Measurements from ENCODE around the gene AGBL2. TPM values are rescaled to one million over a fixed set of nuclear protein-coding genes. Genes with fewer than 3 reads are reported as not detected.
A peak's percentile ranks its signal among the peaks of the same experiment; 100 is the strongest.

Gene AGBL2
- total and polyA plus RNA-seq, 9 of the 15 experiments (the other 6 are each of a cell fraction or from before 2014, with no cell fraction given): 0.57 to 6.5 (median 1.3) TPM

GRCh38 chr11:47656260-47656885 lies 58.8 kb downstream of the AGBL2 start:
- CTCF ChIA-PET (ENCODE audit: low intra/inter-chr PET ratio): no interaction called here
- Histone ChIP-seq H2AFZ (ENCODE audit: low read depth, low read length) (peak overlapping the region; percentile 44; the same call in 1 of the 2 replicates), H3K9me1 (ENCODE audit: control insufficient read depth, insufficient read depth, low read length) (no peaks in the 10 kb centered on the region), H3K4me1 (replicated peaks in 1 of 2; ENCODE audit: control insufficient read depth in 2 of 2, insufficient read depth in 2 of 2, low read length in 2 of 2) (no peaks in the 10 kb centered on the region), H3K9me3 (replicated peaks; ENCODE audit: control insufficient read depth, insufficient read depth, low read depth, low read length) (peaks cover 4% of the 10 kb centered on the region; the same call in 1 of the 2 replicates), H3K27ac (ENCODE audit: extremely low read depth, low read depth, low read length) (no peak overlapping the region), H3K9ac (ENCODE audit: insufficient read depth in 1 of 2, low read depth in 2 of 2, low read length in 2 of 2) (no peak overlapping the region), H3K27me3 (ENCODE audit: control insufficient read depth in 2 of 2, insufficient read depth in 2 of 2, low read length in 2 of 2) (no peaks in the 10 kb centered on the region), H3K4me2 (ENCODE audit: insufficient read depth, low read length) (peak overlapping the region; percentile 14; the same call in 1 of the 2 replicates), H3K36me3 (ENCODE audit: control insufficient read depth, insufficient read depth, low read length) (no peaks in the 10 kb centered on the region), H4K20me1 (replicated peaks; ENCODE audit: control insufficient read depth, insufficient read depth, low read length) (no peaks in the 10 kb centered on the region), H3K79me2 (ENCODE audit: control insufficient read depth, insufficient read depth, low read length) (no peaks in the 10 kb centered on the region), H3K4me3 (no peak overlapping the region)
- ATAC-seq (peak; percentile 78), DNase-seq (ENCODE audit: extremely low read depth in 1 of 4, low spot score in 3 of 4) (no peak), FAIRE-seq (peak; percentile 15)
- intact Hi-C loops (cut with micrococcal nuclease) (no loop called here), in situ Hi-C loops (cut with MboI) (no loop called here)
- no TSS peak for BruUV-seq (replicated peaks)
- POLR2A ChIA-PET: interaction anchor here (0.6 to 1.4 kb wide), 4 partner anchors 9 to 106 kb away, joined by 3 to 6 read pairs (median 3); no protein-coding TSS in a partner anchor
- 8% methylated on average over 6 of the region's 6 CpGs for WGBS (ENCODE audit: insufficient coverage, low coverage, missing lambda C conversion rate)
- TF ChIP-seq RHOXF2B (CRISPR knock-in tag; conservative IDR thresholded peaks at IDR 0.05) (no peak), ZHX1 (conservative IDR thresholded peaks at IDR 0.05; ENCODE audit: low read length) (no peak), SRSF3 (IDR thresholded peaks at IDR 0.05; ENCODE audit: insufficient read depth, low read length) (no peak), REST (IDR thresholded peaks at IDR 0.05; ENCODE audit: borderline replicate concordance) (peak; percentile 56), REST (CRISPR knock-in tag; IDR thresholded peaks at IDR 0.05; ENCODE audit: low read depth) (no peak), XRCC3 (IDR thresholded peaks at IDR 0.05) (no peak), HOMEZ (CRISPR knock-in tag; IDR thresholded peaks at IDR 0.05) (no peak)

Data from K562 (cell line).